Erythroblast (primary cell): ENCODE measurements around the gene RERE.

Experiments used
- GATA1 ChIP-seq: IDR thresholded peaks from 2 replicates; pipeline ENCODE4 v1.6.1; 2011; ENCODE audit warnings: low read depth, mild to moderate bottlenecking, control low read depth, low read length, moderate library complexity
- POLR2A ChIP-seq: IDR thresholded peaks from 2 replicates; pipeline ENCODE4 v1.6.1; 2011; ENCODE audit warnings: mild to moderate bottlenecking, low read length

DNA sequence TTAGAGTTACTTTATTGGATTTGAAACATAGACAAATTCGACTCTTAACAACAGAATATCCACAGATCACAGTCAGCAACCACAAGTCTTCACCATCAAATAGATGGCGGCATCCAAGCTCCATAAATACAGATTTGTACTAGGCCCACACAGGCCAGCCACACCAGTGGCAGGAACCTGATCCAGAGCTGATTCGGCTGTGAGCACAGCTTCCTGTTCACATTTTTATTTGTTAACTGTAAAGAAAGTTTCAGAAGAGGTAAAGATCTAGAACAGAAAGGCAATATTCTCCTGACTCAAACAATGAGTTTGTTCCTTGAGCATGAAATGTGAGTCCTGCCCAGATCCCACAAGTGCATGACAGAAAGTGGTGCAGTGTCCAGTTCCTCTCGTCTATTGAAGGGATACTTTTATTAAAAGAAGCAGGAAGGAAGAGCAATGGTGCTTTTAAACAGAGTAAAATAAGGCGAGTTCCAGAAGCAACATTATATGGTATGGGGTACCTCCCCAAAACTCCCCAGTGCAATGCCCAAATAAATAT is 293.7 kb downstream of the RERE start:
- TF ChIP-seq GATA1: no peak
- TF ChIP-seq POLR2A: no peak
